ENCODE results near the gene VPS39. TPM values are rescaled to one million over a fixed set of nuclear protein-coding genes. Genes with fewer than 3 reads are reported as not detected.

The VPS39 gene
- total and polyA plus RNA-seq, 9 of the 15 experiments (the other 6 are each of a cell fraction or from before 2014, with no cell fraction given) = 3.2 to 37.3 (median 21.8) TPM

GRCh38 chr15:42165106-42165505 lies 43.0 kb downstream of the VPS39 start (continued):
- TF ChIP-seq, protein P1, sequence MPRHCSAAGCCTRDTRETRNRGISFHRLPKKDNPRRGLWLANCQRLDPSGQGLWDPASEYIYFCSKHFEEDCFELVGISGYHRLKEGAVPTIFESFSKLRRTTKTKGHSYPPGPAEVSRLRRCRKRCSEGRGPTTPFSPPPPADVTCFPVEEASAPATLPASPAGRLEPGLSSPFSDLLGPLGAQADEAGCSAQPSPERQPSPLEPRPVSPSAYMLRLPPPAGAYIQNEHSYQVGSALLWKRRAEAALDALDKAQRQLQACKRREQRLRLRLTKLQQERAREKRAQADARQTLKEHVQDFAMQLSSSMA (CRISPR knock-in tag; IDR thresholded peaks at IDR 0.05) = no peak
- TF ChIP-seq MAZ (CRISPR knock-in tag; conservative IDR thresholded peaks at IDR 0.05 in 1 of 2, IDR thresholded peaks at IDR 0.05 in 1 of 2) (no peak), SLC30A9 (CRISPR knock-in tag; IDR thresholded peaks at IDR 0.05) (no peak)
- TF ChIP-seq, protein P2, sequence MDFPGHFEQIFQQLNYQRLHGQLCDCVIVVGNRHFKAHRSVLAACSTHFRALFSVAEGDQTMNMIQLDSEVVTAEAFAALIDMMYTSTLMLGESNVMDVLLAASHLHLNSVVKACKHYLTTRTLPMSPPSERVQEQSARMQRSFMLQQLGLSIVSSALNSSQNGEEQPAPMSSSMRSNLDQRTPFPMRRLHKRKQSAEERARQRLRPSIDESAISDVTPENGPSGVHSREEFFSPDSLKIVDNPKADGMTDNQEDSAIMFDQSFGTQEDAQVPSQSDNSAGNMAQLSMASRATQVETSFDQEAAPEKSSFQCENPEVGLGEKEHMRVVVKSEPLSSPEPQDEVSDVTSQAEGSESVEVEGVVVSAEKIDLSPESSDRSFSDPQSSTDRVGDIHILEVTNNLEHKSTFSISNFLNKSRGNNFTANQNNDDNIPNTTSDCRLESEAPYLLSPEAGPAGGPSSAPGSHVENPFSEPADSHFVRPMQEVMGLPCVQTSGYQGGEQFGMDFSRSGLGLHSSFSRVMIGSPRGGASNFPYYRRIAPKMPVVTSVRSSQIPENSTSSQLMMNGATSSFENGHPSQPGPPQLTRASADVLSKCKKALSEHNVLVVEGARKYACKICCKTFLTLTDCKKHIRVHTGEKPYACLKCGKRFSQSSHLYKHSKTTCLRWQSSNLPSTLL (IDR thresholded peaks at IDR 0.05) = no peak

DNA sequence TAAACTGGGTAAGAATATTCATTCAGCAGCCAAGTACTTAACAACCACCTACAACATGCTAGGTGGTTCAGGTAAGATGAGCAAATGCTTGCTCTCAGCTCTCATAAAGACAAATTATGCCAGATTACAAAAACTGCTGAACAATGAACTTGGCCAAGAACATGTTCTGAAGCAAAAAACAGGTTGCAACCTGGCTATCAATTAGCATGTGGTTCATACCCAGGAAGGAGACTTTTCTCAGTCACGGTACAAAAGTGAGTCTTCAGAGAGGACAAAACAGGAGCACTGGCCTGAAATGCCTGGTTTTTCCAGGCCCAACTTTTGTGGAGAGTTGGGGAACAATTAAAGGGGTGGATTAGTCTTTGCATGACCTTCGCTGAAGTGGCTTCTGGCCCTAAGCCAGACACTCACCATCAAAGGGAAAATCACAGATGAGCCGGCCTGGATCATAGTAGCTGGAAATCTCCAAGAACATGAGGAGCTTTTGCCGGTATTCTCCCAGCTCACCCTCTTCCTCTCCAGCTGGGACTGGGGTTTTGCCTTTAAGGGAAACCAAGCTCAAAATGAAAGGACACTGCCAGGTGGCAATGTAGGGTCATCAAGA lies 44.1 kb downstream of the VPS39 start:
- DNase-seq (ENCODE audit: extremely low read depth in 1 of 4, low spot score in 3 of 4) (no peak), FAIRE-seq (no peak), ATAC-seq (no peak)
- H3K4me1 ChIP-seq (replicated peaks in 1 of 2; ENCODE audit: control insufficient read depth in 2 of 2, insufficient read depth in 2 of 2, low read length in 2 of 2) = peaks cover 0 to 1% of the 10 kb centered on the region in 2 experiments; a peak in 3 of 5 replicates
- in situ Hi-C loops (cut with MboI) (no loop called here), intact Hi-C loops (cut with micrococcal nuclease) (no loop called here)
- H3K27ac ChIP-seq (ENCODE audit: extremely low read depth, low read depth, low read length) = no peak overlapping the region
- no TSS peak for BruUV-seq (replicated peaks)
- POLR2A ChIA-PET = interaction anchor here (0.6 to 1.6 kb wide), 5 partner anchors 8 to 209 kb away, joined by 3 to 7 read pairs (median 3); partner anchors contain the start of gene PLA2G4F
- no peaks in the 10 kb centered on the region for H3K9me3 ChIP-seq (replicated peaks; ENCODE audit: control insufficient read depth, insufficient read depth, low read depth, low read length)
- TF ChIP-seq CTBP1 (IDR thresholded peaks at IDR 0.05; ENCODE audit: borderline replicate concordance) (no peak), BCOR (IDR thresholded peaks at IDR 0.05) (no peak), E2F4 (CRISPR knock-in tag; IDR thresholded peaks at IDR 0.05; ENCODE audit: low read depth) (no peak), SMARCA5 (IDR thresholded peaks at IDR 0.05) (no peak)
- peaks cover 88% of the 10 kb centered on the region for H3K36me3 ChIP-seq (ENCODE audit: control insufficient read depth, insufficient read depth, low read length)
- no peaks in the 10 kb centered on the region for H3K27me3 ChIP-seq (ENCODE audit: control insufficient read depth in 2 of 2, insufficient read depth in 2 of 2, low read length in 2 of 2)
- 89% methylated on average over 4 of the region's 4 CpGs for WGBS (ENCODE audit: insufficient coverage, low coverage, missing lambda C conversion rate)
- H3K4me3 ChIP-seq = no peak overlapping the region
- CTCF ChIA-PET (ENCODE audit: low intra/inter-chr PET ratio) = no interaction called here
- H2AFZ ChIP-seq (ENCODE audit: low read depth, low read length) = no peak overlapping the region
- peaks cover 1% of the 10 kb centered on the region for H3K9me1 ChIP-seq (ENCODE audit: control insufficient read depth, insufficient read depth, low read length)
- no peak overlapping the region for H3K4me2 ChIP-seq (ENCODE audit: insufficient read depth, low read length)
- H4K20me1 ChIP-seq (replicated peaks; ENCODE audit: control insufficient read depth, insufficient read depth, low read length) = no peaks in the 10 kb centered on the region
- no peak overlapping the region for H3K9ac ChIP-seq (ENCODE audit: insufficient read depth in 1 of 2, low read depth in 2 of 2, low read length in 2 of 2)
- no peaks in the 10 kb centered on the region for H3K79me2 ChIP-seq (ENCODE audit: control insufficient read depth, insufficient read depth, low read length)

Data from K562 (cell line).